Right lobe of liver (tissue), 4 donors: ENCODE data around the gene OR10G8.

ENCODE experiments used
- CTCF ChIP-seq, 4 donors: fragments of 200-600 bp in 3 of 4; fragments of 450-650 bp in 1 of 4; IDR thresholded peaks; one replicate each; pipeline versions ENCODE4 v1.5.1 to v1.8.0; 2016 to 2022; ENCODE audit warnings: antibody characterized with exemption in 4 of 4, mild to moderate bottlenecking in 2 of 4
- POLR2A ChIP-seq: fragments of 450-650 bp; IDR thresholded peaks from one replicate; pipeline ENCODE4 v1.6.1; 2017; ENCODE audit warnings: antibody characterized with exemption, mild to moderate bottlenecking
- donor health status: DM: no; HTN: no; CAD: no.
- donor health status: DM: no; HTN: no; CAD: no.
- donor health status: DM: no; HTN: yes; CAD: no.

GRCh38 chr11:124050748-124051147 is 24.1 kb downstream of the OR10G8 start:
- no peak for TF ChIP-seq CTCF (IDR thresholded peaks at IDR 0.05)
- TF ChIP-seq POLR2A: no peak
